GM12865 (cell line): Measurements from ENCODE around the gene RPS6KL1.

ENCODE experiments used
- DNase-seq: peaks from one replicate; pipeline ENCODE4 v3.0.0; 2010; ENCODE audit warnings: low read depth
- H3K4me3 ChIP-seq: 2 replicates; pipeline ENCODE4 v1.5.1; 2011; ENCODE audit warnings: mild to moderate bottlenecking, low read depth, low read length, control low read depth
- TF ChIP-seq, protein P1 (sequence below): IDR thresholded peaks from 2 replicates; pipeline ENCODE4 v1.5.1; 2011; ENCODE audit warnings: low read length, control low read depth, low read depth, inconsistent platforms; ENCODE audit not compliant: insufficient read depth; ENCODE audit errors: missing control alignments

Gene RPS6KL1

DNA sequence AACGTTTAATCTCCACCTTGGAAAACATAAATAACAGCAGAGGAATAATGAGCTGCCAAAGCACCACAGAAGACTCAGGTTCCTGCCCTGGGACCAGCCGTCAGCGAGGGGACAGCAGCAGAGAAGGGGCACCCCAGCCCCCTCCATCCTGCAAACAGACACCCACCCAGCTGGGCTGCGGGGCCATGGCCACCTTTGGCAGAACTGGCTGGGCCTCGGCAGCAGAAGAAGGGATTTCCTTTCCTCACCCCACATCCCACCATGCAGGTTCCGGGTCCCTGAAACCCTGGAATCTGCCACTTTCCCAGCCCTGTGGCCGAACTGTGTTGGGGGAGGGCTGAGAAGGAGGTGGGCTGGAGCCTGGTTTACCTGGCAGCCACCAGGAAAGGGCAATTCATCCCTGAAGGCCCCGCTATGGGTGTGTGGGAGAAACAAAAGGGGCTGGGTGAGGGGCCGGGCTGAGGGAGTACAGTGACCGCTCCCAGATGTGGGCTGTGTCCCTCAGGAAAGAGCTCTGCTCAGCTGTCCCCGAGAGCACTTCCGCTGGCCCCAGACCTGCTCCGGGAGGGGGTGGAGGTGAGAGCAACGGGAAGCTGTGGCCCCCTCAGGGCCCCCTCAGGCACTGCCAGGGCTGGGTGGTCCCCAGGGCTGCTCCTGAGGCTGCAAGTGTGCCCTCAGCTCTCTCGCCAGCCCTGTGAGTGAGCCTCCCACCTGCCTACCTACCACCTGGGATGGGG is 28.6 kb upstream of the RPS6KL1 start:
- TF ChIP-seq, protein P1, sequence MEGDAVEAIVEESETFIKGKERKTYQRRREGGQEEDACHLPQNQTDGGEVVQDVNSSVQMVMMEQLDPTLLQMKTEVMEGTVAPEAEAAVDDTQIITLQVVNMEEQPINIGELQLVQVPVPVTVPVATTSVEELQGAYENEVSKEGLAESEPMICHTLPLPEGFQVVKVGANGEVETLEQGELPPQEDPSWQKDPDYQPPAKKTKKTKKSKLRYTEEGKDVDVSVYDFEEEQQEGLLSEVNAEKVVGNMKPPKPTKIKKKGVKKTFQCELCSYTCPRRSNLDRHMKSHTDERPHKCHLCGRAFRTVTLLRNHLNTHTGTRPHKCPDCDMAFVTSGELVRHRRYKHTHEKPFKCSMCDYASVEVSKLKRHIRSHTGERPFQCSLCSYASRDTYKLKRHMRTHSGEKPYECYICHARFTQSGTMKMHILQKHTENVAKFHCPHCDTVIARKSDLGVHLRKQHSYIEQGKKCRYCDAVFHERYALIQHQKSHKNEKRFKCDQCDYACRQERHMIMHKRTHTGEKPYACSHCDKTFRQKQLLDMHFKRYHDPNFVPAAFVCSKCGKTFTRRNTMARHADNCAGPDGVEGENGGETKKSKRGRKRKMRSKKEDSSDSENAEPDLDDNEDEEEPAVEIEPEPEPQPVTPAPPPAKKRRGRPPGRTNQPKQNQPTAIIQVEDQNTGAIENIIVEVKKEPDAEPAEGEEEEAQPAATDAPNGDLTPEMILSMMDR: no peak
- no peak for DNase-seq
- H3K4me3 ChIP-seq: no peak overlapping the region

DNA sequence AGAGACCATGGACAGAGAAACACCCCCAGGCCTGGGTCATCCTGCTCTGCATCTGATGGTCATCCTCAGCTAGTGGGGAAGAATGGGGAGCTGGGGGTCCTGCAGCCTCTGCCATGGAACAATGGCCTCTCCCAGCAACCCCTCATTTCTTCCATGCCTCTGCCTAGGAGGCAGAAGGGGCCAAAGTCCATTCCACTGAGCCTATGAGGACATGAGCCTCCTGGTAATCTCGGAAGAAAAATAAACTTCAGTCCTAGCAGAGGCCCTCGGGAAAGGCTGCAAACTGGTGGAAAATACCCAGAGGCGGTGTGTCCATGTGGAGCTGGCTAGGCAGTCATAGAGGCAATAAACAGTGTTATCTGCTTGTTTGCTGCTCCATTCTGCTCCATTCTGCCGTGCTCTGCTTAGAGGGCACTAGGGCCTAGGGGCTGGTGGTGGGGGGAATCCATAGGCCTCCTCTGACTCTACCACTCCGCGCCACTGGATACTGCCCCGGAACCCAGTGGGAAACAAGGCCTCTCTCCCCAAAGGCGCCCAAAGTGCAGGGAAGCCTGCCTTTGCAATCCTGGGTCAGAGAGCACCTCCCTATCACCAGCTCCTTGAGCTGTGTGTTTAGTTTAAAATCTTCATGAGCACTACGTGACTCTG is 27.9 kb upstream of the RPS6KL1 start:
- no peak for DNase-seq
- H3K4me3 ChIP-seq: no peak overlapping the region
- TF ChIP-seq, protein P1: no peak

DNA sequence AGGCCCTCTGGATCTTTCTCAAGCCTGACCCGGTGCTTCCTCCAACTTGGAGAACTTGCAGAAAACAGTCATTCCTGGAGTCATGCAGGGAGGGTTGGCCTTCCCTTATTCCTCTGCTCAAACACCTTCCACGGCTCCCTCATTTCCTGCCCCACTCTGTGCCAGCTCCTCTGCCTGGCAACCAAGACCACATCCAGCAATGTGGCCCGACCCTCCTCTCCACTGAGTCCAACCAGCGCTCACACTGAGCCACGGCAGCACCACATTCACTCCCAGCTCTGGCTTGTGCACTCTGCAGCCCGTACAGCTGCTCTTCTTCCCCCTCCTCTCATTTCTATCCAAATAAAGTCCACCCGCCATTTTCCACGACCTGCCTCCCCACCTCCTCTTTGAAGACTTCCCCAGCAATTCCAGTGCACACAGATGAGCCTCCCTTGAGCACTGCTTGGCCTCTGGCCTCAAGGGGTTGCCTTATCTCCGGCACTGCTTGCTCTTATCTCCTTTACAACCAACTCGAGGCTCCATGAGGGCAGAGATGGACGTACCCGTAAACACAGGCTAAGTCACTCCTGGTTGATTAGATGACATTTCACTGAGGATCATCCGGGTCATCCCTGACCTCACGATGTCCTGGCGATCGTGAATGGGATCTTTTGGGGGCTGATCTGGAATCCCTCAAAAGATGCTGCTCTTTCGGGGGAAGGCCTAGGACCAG is 27.0 kb upstream of the RPS6KL1 start:
- no peak overlapping the region for H3K4me3 ChIP-seq
- TF ChIP-seq, protein P1: no peak
- no peak for DNase-seq

DNA sequence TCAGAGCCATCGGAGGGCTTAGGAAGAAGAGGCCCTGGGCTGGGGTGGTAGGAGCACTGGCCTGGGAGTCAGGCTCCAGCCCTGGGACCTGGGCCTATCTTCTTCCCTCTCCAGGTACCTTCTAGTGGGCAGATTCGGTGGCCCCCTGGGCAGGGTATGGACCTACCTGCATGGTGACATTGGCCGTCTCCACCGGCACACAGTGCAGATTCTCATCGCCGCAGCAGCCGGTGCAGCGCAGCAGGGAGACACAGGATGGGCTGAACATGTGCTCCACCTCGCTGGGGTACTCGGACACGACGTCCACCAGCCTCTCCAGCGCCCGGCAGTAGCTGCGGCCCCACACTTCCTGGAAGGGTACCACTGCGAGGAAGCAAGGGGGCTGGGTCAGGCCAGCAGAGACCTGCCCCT is 26.1 kb upstream of the RPS6KL1 start:
- H3K4me3 ChIP-seq: no peak overlapping the region
- no peak for DNase-seq
- TF ChIP-seq, protein P1: no peak

DNA sequence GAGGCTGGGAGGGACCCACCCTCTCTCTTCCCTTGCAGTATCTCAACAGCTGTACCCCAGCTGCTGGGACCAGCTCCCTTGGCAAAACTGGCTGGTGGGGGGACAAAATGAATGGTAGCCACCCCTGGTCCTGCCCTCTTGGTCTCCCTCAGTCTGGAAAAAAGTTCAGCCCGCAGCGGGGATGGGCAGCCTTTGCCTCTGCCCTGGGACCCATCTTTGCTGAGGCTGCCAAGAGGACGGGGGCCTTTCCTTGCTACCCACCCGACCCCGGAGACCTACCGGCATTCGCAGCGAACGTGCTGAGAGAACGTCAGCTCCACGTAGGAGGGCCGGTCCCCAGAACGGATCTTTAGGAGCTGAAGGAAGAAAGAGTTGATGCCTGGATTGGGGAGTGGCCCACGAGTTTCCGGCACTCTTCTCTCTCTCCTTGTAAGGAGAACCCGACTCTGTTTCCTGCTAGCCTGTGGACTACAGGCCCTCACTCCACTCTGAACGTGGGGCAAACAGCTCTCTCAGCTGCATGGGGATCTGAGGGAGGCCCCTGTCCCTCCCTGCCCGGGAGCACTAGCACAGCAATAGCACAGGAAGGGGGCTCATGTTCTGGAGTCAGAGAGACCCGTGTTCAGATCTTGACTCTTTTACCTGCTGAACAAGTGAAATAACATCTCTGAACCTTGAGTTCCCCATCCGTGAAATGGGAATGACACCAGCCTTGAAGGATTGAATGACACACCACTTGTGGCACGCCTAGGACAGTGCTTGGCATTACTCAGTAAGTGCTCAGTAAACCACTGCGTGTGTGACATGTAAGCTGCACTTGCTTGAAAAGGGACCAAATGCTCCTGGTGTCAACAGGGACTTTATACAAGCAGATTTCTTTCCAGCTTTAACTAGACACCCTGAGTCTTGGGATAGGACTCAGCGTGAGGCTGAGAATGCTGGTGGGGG is 25.4 kb upstream of the RPS6KL1 start:
- no peak for DNase-seq
- H3K4me3 ChIP-seq: no peak overlapping the region
- TF ChIP-seq, protein P1: no peak
